ENCODE results near the gene ADIG. TPM values are rescaled to one million over a fixed set of nuclear protein-coding genes. Genes with fewer than 3 reads are reported as not detected.

The ADIG gene
- total RNA-seq, 2 experiments from 2014 or later: not detected

DNA sequence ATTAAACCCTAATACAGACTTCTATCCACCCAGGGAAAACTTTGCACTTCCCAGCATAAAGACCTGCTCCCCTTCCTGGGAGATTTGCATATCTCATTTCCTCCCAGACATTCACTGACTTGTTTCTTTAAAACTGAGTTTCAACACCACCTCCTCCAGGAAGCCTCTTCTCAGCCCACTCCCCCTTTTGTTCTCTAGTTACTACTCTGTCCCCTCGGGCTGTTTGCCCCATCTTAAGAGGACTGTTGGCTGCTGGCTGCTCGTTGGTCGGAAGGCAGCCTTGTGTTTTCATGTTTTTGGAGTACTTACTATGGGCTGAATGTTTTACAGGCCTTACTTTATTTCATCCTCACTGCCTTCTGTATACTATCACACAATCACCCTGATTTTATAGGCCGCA lies 27.2 kb downstream of the ADIG start:
- ChIA-PET POLR2A (no interaction called here), CTCF (no interaction called here)
- H3K36me3 Mint-ChIP-seq (ENCODE audit: low read depth): no peaks in the 10 kb centered on the region
- ATAC-seq (no peak), DNase-seq (no peak)
- H3K9me3 Mint-ChIP-seq (ENCODE audit: low read depth): no peaks in the 10 kb centered on the region
- no peak overlapping the region for H3K27ac Mint-ChIP-seq
- H3K27me3 Mint-ChIP-seq: peaks cover 35% of the 10 kb centered on the region
- H3K4me3 Mint-ChIP-seq: no peak overlapping the region
- H3K4me1 Mint-ChIP-seq: no peaks in the 10 kb centered on the region
- intact Hi-C loops (cut with DNase I, micrococcal nuclease): no loop called here

- peaks cover 28% of the 10 kb centered on the region for H3K27me3 Mint-ChIP-seq
- ChIA-PET CTCF (interaction anchor here (0.6 kb wide), 1 partner anchor 20 kb away, joined by 3 read pairs; no protein-coding TSS in a partner anchor), POLR2A (no interaction called here)
- H3K27ac Mint-ChIP-seq: no peak overlapping the region
- no peaks in the 10 kb centered on the region for H3K36me3 Mint-ChIP-seq (ENCODE audit: low read depth)
- H3K9me3 Mint-ChIP-seq (ENCODE audit: low read depth): no peaks in the 10 kb centered on the region
- intact Hi-C loops (cut with DNase I, micrococcal nuclease): no loop called here
- H3K4me1 Mint-ChIP-seq: no peaks in the 10 kb centered on the region
- no peak for ATAC-seq
- DNase-seq: no peak
- H3K4me3 Mint-ChIP-seq: no peak overlapping the region
These were observed 28.8 kb downstream of the ADIG start for GRCh38 chr20:38609815-38610214.

DNA sequence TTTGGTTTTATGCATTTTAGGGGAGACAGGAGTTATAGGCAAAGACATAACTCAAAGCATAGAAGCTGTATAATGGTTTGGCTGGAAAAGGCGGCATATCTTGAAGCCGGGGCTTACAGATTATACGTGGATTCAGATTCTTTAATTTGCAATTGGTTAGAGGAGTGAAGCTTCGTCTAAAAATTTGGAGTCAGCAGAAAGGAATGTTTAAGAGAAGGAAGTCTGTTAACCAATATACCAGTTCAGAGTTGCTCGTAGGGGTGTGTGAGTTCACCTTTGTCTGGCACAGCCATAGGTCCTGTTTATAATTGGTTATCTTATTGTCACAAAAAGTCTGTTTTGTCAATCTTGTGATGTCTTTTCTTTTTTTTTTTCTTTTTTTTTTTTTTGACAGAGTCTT lies 29.5 kb downstream of the ADIG start:
- DNase-seq (no peak), ATAC-seq (no peak)
- intact Hi-C loops (cut with DNase I, micrococcal nuclease): no loop called here
- no peak overlapping the region for H3K27ac Mint-ChIP-seq
- H3K9me3 Mint-ChIP-seq (ENCODE audit: low read depth): no peaks in the 10 kb centered on the region
- ChIA-PET CTCF (interaction anchor here (0.6 kb wide), 1 partner anchor 21 kb away, joined by 3 read pairs; no protein-coding TSS in a partner anchor), POLR2A (no interaction called here)
- H3K4me3 Mint-ChIP-seq: no peak overlapping the region
- no peaks in the 10 kb centered on the region for H3K36me3 Mint-ChIP-seq (ENCODE audit: low read depth)
- H3K27me3 Mint-ChIP-seq: peaks cover 26% of the 10 kb centered on the region
- no peaks in the 10 kb centered on the region for H3K4me1 Mint-ChIP-seq

GRCh38 chr20:38612751-38613515 lies 31.9 kb downstream of the ADIG start:
- Mint-ChIP-seq H3K9me3 (ENCODE audit: low read depth) (no peaks in the 10 kb centered on the region), H3K27me3 (peaks cover 18% of the 10 kb centered on the region), H3K27ac (no peak overlapping the region), H3K36me3 (ENCODE audit: low read depth) (no peaks in the 10 kb centered on the region), H3K4me3 (no peak overlapping the region), H3K4me1 (no peaks in the 10 kb centered on the region)
- intact Hi-C loops (cut with DNase I, micrococcal nuclease): no loop called here
- ChIA-PET POLR2A (no interaction called here), CTCF (interaction anchor here (1.2 kb wide), 1 partner anchor 10 kb away, joined by 5 read pairs; no protein-coding TSS in a partner anchor)
- no peak for ATAC-seq
- DNase-seq: no peak

- Mint-ChIP-seq H3K4me3 (no peak overlapping the region), H3K27ac (no peak overlapping the region), H3K4me1 (no peaks in the 10 kb centered on the region), H3K27me3 (peaks cover 24% of the 10 kb centered on the region), H3K36me3 (ENCODE audit: low read depth) (no peaks in the 10 kb centered on the region), H3K9me3 (ENCODE audit: low read depth) (no peaks in the 10 kb centered on the region)
- ATAC-seq (no peak), DNase-seq (no peak)
- POLR2A ChIA-PET: no interaction called here
- CTCF ChIA-PET: no interaction called here
- intact Hi-C loops (cut with DNase I, micrococcal nuclease): no loop called here
These were observed 34.3 kb downstream of the ADIG start for GRCh38 chr20:38615283-38615682.

- H3K4me1 Mint-ChIP-seq: no peaks in the 10 kb centered on the region
- ATAC-seq (no peak), DNase-seq (no peak)
- H3K27me3 Mint-ChIP-seq: peaks cover 25% of the 10 kb centered on the region
- no peak overlapping the region for H3K4me3 Mint-ChIP-seq
- no peaks in the 10 kb centered on the region for H3K9me3 Mint-ChIP-seq (ENCODE audit: low read depth)
- POLR2A ChIA-PET: interaction anchor here (0.5 kb wide), 1 partner anchor 22 kb away, joined by 3 read pairs; no protein-coding TSS in a partner anchor
- no peak overlapping the region for H3K27ac Mint-ChIP-seq
- no peaks in the 10 kb centered on the region for H3K36me3 Mint-ChIP-seq (ENCODE audit: low read depth)
- intact Hi-C loops (cut with DNase I, micrococcal nuclease): no loop called here
- CTCF ChIA-PET: no interaction called here
These were observed 35.5 kb downstream of the ADIG start for GRCh38 chr20:38616457-38616856.

DNA sequence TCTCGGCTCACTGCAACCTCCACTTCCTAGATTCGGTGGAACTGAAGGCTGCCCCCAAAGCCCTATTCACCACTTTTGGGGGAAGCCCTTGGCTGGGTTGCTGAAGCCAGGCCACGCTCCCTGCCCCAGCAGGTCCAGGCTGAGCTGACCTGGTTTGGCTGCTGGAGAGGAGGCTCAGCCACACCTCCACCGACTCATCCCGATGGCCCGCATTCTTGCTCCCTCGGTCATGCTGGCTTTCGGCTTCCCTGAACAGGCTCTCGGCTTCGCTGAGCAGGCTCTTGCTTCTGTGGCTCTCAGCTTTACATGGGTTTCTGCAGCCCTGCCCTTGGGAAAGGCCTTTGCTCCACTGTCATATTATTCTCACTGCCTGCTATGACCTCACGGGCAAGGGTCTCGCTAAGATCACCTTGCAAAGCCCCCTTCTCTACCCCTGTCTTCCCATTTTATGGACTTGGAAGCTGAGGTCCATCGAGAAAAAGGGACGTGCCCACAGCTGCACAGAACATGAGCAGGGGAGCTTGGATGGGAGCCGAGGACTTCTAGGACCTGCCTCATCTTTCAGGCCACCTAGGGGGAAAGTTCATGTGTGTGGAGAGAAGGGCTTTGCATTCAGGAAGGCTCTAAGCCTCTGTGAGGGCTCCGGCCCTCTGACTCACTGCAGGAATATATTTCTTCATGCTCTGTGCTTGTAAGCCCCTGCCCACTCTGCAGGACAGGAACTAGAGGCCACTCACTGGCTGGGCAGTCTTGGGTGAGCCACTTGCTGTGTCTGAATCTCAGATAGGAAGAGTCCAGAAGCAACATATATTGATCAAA lies 36.2 kb downstream of the ADIG start:
- H3K27ac Mint-ChIP-seq: no peak overlapping the region
- no peak for DNase-seq
- H3K4me1 Mint-ChIP-seq: no peaks in the 10 kb centered on the region
- peaks cover 26% of the 10 kb centered on the region for H3K27me3 Mint-ChIP-seq
- ChIA-PET POLR2A (no interaction called here), CTCF (interaction anchor here (0.6 to 1.1 kb wide), 3 partner anchors 12 to 792 kb away, joined by 3 read pairs; no protein-coding TSS in a partner anchor)
- ATAC-seq: no peak
- no peaks in the 10 kb centered on the region for H3K9me3 Mint-ChIP-seq (ENCODE audit: low read depth)
- intact Hi-C loops (cut with DNase I, micrococcal nuclease): no loop called here
- no peaks in the 10 kb centered on the region for H3K36me3 Mint-ChIP-seq (ENCODE audit: low read depth)
- no peak overlapping the region for H3K4me3 Mint-ChIP-seq

DNA sequence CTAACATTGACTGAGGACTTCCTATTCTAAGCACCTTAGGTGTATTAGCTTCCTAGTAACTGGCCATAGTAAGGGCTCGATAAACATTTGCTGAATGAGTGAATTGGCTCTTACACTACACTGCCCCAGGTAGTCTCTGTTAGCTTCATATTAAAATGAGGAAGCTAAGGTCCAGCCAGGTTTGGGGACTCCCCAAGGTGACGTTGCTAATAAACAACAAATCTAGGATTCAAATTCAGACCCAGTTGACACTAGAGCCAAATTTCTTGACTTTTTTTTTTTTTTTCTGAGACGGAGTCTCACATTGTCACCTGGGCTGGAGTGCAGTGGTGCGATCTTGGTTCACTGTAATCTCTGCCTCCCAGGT lies 36.8 kb downstream of the ADIG start:
- CTCF ChIA-PET: interaction anchor here (0.6 to 1.1 kb wide), 2 partner anchors 12 to 650 kb away, joined by 3 read pairs; no protein-coding TSS in a partner anchor

GRCh38 chr20:38620441-38620840 lies 39.4 kb downstream of the ADIG start:
- H3K9me3 Mint-ChIP-seq (ENCODE audit: low read depth): no peaks in the 10 kb centered on the region
- CTCF ChIA-PET: interaction anchor here (1.3 kb wide), 1 partner anchor 13 kb away, joined by 4 read pairs; no protein-coding TSS in a partner anchor
- intact Hi-C loops (cut with DNase I, micrococcal nuclease): no loop called here
- no peak for ATAC-seq
- no peak for DNase-seq
- H3K27ac Mint-ChIP-seq: no peak overlapping the region
- no peaks in the 10 kb centered on the region for H3K36me3 Mint-ChIP-seq (ENCODE audit: low read depth)
- no peaks in the 10 kb centered on the region for H3K4me1 Mint-ChIP-seq
- H3K27me3 Mint-ChIP-seq: peaks cover 21% of the 10 kb centered on the region
- no peak overlapping the region for H3K4me3 Mint-ChIP-seq
- POLR2A ChIA-PET: no interaction called here

More for the DNA sequence above, 36.8 kb downstream of the ADIG start:
- ATAC-seq: no peak
- intact Hi-C loops (cut with DNase I, micrococcal nuclease): no loop called here
- DNase-seq: no peak
- H3K36me3 Mint-ChIP-seq (ENCODE audit: low read depth): no peaks in the 10 kb centered on the region
- no peak overlapping the region for H3K4me3 Mint-ChIP-seq
- no peaks in the 10 kb centered on the region for H3K9me3 Mint-ChIP-seq (ENCODE audit: low read depth)
- POLR2A ChIA-PET: no interaction called here
- no peak overlapping the region for H3K27ac Mint-ChIP-seq
- H3K27me3 Mint-ChIP-seq: peaks cover 24% of the 10 kb centered on the region
- no peaks in the 10 kb centered on the region for H3K4me1 Mint-ChIP-seq

DNA sequence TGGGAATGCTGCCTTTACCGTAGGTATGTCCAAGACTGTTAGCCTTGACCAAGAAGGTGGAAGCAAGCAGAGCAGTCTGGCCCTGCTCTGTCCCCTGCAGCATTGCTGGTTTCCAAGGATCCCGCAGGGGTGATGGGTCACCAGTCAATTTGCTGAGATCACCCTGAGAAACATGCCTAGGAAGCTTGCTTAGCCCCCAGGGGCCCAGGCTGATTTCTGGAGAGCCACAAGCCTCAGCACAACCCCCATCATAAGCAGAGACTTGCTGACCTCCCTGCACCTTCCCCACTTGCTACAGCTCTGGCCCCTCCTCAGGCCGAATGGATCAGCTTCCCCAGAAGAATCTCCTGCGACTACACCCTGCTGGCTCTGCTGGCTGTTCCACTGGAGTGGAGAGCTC lies 42.1 kb downstream of the ADIG start:
- ChIA-PET POLR2A (no interaction called here), CTCF (interaction anchor here (2.5 kb wide), 1 partner anchor 11 kb away, joined by 10 read pairs; no protein-coding TSS in a partner anchor)
- intact Hi-C loops (cut with DNase I, micrococcal nuclease): no loop called here
- no peak overlapping the region for H3K27ac Mint-ChIP-seq
- H3K4me3 Mint-ChIP-seq: no peak overlapping the region
- ATAC-seq (no peak), DNase-seq (no peak)
- no peaks in the 10 kb centered on the region for H3K4me1 Mint-ChIP-seq
- peaks cover 16% of the 10 kb centered on the region for H3K27me3 Mint-ChIP-seq
- no peaks in the 10 kb centered on the region for H3K9me3 Mint-ChIP-seq (ENCODE audit: low read depth)
- H3K36me3 Mint-ChIP-seq (ENCODE audit: low read depth): no peaks in the 10 kb centered on the region

DNA sequence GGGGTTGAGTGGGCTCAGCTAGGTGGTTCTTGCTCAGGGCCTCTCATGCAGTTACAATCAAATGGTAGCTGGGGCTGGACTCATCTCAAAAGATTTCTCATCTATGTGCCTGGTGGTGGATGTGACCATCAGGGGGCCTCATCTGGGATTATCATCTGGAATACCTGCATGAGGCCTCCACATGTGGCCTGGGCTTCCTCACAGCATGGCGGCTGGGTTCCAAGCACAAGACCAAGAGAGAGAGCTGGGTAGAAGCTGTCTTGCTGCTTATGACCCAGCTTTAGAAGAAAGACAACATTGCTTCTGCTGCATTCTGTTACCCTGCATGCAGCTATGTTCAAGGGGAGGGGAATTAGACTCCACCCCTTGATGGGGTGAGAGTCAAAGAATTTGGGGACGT lies 43.1 kb downstream of the ADIG start:
- Mint-ChIP-seq H3K4me3 (no peak overlapping the region), H3K4me1 (no peaks in the 10 kb centered on the region), H3K27ac (no peak overlapping the region), H3K9me3 (ENCODE audit: low read depth) (no peaks in the 10 kb centered on the region), H3K36me3 (ENCODE audit: low read depth) (no peaks in the 10 kb centered on the region), H3K27me3 (peaks cover 12% of the 10 kb centered on the region)
- ChIA-PET POLR2A (interaction anchor here (0.6 kb wide), 1 partner anchor 35 kb away, joined by 3 read pairs; no protein-coding TSS in a partner anchor), CTCF (interaction anchor here (0.9 kb wide), 1 partner anchor 10 kb away, joined by 3 read pairs; no protein-coding TSS in a partner anchor)
- DNase-seq (no peak), ATAC-seq (no peak)
- intact Hi-C loops (cut with DNase I, micrococcal nuclease): no loop called here

GRCh38 chr20:38625896-38626295 lies 44.9 kb downstream of the ADIG start:
- ATAC-seq (no peak), DNase-seq (no peak)
- ChIA-PET CTCF (no interaction called here), POLR2A (no interaction called here)
- H3K4me3 Mint-ChIP-seq: no peak overlapping the region
- intact Hi-C loops (cut with DNase I, micrococcal nuclease): no loop called here
- peaks cover 4% of the 10 kb centered on the region for H3K27me3 Mint-ChIP-seq
- no peaks in the 10 kb centered on the region for H3K36me3 Mint-ChIP-seq (ENCODE audit: low read depth)
- no peaks in the 10 kb centered on the region for H3K4me1 Mint-ChIP-seq
- no peak overlapping the region for H3K27ac Mint-ChIP-seq
- H3K9me3 Mint-ChIP-seq (ENCODE audit: low read depth): no peaks in the 10 kb centered on the region
